PC-9 (cell line): ENCODE measurements around the gene CCR4. TPM values are rescaled to one million over a fixed set of nuclear protein-coding genes. Genes with fewer than 3 reads are reported as not detected.

Source experiments
- BruUV-seq: library from RNA; stranded (reverse); fragments of 400-500 nt; replicated peaks from 2 replicates; lab custom pipeline; 2021; lab: Mats Ljungman, UMichigan
- CTCF ChIA-PET: fragments of 300-600 bp; sonication (Branson Sonifier 250); formaldehyde crosslinking; loops from one replicate; lab custom pipeline; 2022; ENCODE audit warnings: antibody characterized with exemption; lab: Charles Lee
- POLR2A ChIA-PET: fragments of 300-600 bp; sonication (Branson Sonifier 250); formaldehyde crosslinking; loops from one replicate; lab custom pipeline; 2022; ENCODE audit warnings: antibody characterized with exemption; ENCODE audit not compliant: unreplicated experiment; lab: Charles Lee
- DNase-seq, 2 experiments: peaks; one replicate each; pipeline versions ENCODE4 v3.0.0 to v3.0.0-alpha.2; 2015 to 2022; ENCODE audit warnings: mixed read lengths in 1 of 2
- H2AFZ ChIP-seq: fragments of 200-600 bp; sonication (generic); 2 replicates; pipeline ENCODE4 v1.8.1; 2017; ENCODE audit warnings: antibody characterized with exemption
- H3F3A ChIP-seq: fragments of 200-600 bp; sonication (generic); 2 replicates; pipeline ENCODE4 v1.8.1; 2017; ENCODE audit warnings: antibody characterized with exemption, mild to moderate bottlenecking, low read depth; ENCODE audit not compliant: insufficient read depth
- H3K27ac ChIP-seq: fragments of 200-600 bp; sonication (generic); 2 replicates; pipeline ENCODE4 v1.6.1; 2016; ENCODE audit warnings: mixed run types
- H3K27me3 ChIP-seq: fragments of 200-600 bp; sonication (generic); 2 replicates; pipeline ENCODE4 v1.6.1; 2016; ENCODE audit warnings: low read depth, mixed run types; ENCODE audit not compliant: insufficient read depth
- H3K36me3 ChIP-seq: fragments of 200-600 bp; sonication (generic); 2 replicates; pipeline ENCODE4 v1.6.1; 2016; ENCODE audit warnings: low read depth, mixed run types
- H3K4me1 ChIP-seq: fragments of 200-600 bp; sonication (generic); replicated peaks from 2 replicates; pipeline ENCODE4 v1.6.1; 2016; ENCODE audit warnings: mixed run types; ENCODE audit not compliant: insufficient read depth
- H3K4me2 ChIP-seq: fragments of 200-600 bp; sonication (generic); 2 replicates; pipeline ENCODE4 v1.6.1; 2017; ENCODE audit warnings: mixed run types
- H3K4me3 ChIP-seq: fragments of 200-600 bp; sonication (generic); 2 replicates; pipeline ENCODE4 v1.6.1; 2016; ENCODE audit warnings: mixed run types
- H3K79me2 ChIP-seq: fragments of 200-600 bp; sonication (generic); 2 replicates; pipeline ENCODE4 v1.6.1; 2017; ENCODE audit warnings: low read depth, mixed run types
- H3K9me2 ChIP-seq: fragments of 200-600 bp; sonication (generic); 2 replicates; pipeline ENCODE4 v1.8.1; 2017; ENCODE audit warnings: mild to moderate bottlenecking; ENCODE audit not compliant: insufficient read depth
- H3K9me3 ChIP-seq: fragments of 200-600 bp; sonication (generic); 2 replicates; pipeline ENCODE4 v1.8.1; 2016; ENCODE audit warnings: low read depth; ENCODE audit not compliant: insufficient read depth
- H4K20me1 ChIP-seq: fragments of 200-600 bp; sonication (generic); 2 replicates; pipeline ENCODE4 v1.8.1; 2017; ENCODE audit not compliant: insufficient read depth
- EZH2 ChIP-seq: fragments of 200-600 bp; sonication (generic); IDR thresholded peaks from 2 replicates; pipeline ENCODE4 v1.8.0; 2017; ENCODE audit warnings: antibody characterized with exemption, low read depth
- intact Hi-C: fragments of 100-400 bp; cut with micrococcal nuclease; formaldehyde crosslinking; loops from one replicate; pipeline ENCODE4 v1.10.0; 2022; ENCODE audit not compliant: unreplicated experiment
- total RNA-seq: library from RNA; stranded (reverse); gene quantifications from 2 replicates; pipeline ENCODE4 v1.2.3, GENCODE V29; 2021
- TF ChIP-seq, protein P1 (sequence below): fragments of 200-600 bp; sonication (generic); conservative IDR thresholded peaks from 2 replicates; pipeline ENCODE4 v1.6.1; 2017; ENCODE audit warnings: mixed run types, antibody characterized with exemption, mild to moderate bottlenecking, moderate library complexity

CCR4 gene
- total RNA-seq, 1 experiment from 2014 or later, result not detected

DNA sequence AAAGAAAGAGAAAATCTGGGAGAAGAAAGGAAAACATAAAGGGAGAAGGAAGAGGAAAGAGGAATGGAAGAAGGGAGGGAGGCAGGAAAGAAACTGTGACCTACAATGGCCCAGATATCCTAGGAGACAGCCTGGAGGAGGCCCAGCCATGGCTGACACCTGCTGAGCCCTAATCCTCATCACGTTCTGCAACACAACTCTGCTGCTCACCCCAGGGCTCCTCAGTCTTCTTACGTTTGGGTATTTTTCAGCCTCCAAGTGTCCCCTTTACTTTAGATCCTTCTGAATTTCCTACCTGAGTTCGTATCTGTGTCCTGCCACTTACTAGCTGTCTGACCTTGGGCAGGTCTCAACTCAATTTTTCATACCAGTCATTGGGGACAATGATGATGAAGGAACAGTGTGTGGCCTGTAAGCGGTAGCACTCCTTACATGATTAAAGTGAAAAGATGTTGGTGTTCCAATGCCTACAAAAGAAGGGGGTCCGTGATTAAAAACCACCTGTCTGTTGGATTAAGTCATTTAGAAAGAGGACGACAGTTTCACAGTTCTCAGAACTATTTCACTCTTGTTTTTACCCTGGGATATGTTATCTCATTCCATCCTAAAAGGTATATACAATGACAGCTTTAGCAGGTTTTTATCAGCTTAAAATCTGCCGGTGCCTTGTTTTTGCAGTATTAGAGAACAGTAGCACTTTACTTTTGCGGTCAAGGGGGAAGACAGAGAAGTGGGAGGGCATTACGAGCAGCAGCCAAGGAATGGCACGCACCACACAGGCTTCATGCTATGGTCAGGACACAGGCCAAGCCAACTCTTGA, 47.4 kb downstream of the CCR4 start:
- no peaks in the 10 kb centered on the region for H3K27me3 ChIP-seq
- no peaks in the 10 kb centered on the region for H3F3A ChIP-seq
- ChIA-PET POLR2A (no interaction called here), CTCF (no interaction called here)
- intact Hi-C loops, result no loop called here
- no peak overlapping the region for H3K4me3 ChIP-seq
- H3K4me2 ChIP-seq, result no peak overlapping the region
- no peaks in the 10 kb centered on the region for H3K79me2 ChIP-seq
- BruUV-seq, result no TSS peak
- no peaks in the 10 kb centered on the region for H3K9me3 ChIP-seq
- no peaks in the 10 kb centered on the region for H4K20me1 ChIP-seq
- H3K4me1 ChIP-seq, result no peaks in the 10 kb centered on the region
- no peak overlapping the region for H2AFZ ChIP-seq
- H3K27ac ChIP-seq, result no peak overlapping the region
- no peaks in the 10 kb centered on the region for H3K9me2 ChIP-seq
- DNase-seq, result no peak
- no peak for TF ChIP-seq EZH2
- TF ChIP-seq, protein P1, sequence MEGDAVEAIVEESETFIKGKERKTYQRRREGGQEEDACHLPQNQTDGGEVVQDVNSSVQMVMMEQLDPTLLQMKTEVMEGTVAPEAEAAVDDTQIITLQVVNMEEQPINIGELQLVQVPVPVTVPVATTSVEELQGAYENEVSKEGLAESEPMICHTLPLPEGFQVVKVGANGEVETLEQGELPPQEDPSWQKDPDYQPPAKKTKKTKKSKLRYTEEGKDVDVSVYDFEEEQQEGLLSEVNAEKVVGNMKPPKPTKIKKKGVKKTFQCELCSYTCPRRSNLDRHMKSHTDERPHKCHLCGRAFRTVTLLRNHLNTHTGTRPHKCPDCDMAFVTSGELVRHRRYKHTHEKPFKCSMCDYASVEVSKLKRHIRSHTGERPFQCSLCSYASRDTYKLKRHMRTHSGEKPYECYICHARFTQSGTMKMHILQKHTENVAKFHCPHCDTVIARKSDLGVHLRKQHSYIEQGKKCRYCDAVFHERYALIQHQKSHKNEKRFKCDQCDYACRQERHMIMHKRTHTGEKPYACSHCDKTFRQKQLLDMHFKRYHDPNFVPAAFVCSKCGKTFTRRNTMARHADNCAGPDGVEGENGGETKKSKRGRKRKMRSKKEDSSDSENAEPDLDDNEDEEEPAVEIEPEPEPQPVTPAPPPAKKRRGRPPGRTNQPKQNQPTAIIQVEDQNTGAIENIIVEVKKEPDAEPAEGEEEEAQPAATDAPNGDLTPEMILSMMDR, result no peak
- H3K36me3 ChIP-seq, result no peaks in the 10 kb centered on the region

DNA sequence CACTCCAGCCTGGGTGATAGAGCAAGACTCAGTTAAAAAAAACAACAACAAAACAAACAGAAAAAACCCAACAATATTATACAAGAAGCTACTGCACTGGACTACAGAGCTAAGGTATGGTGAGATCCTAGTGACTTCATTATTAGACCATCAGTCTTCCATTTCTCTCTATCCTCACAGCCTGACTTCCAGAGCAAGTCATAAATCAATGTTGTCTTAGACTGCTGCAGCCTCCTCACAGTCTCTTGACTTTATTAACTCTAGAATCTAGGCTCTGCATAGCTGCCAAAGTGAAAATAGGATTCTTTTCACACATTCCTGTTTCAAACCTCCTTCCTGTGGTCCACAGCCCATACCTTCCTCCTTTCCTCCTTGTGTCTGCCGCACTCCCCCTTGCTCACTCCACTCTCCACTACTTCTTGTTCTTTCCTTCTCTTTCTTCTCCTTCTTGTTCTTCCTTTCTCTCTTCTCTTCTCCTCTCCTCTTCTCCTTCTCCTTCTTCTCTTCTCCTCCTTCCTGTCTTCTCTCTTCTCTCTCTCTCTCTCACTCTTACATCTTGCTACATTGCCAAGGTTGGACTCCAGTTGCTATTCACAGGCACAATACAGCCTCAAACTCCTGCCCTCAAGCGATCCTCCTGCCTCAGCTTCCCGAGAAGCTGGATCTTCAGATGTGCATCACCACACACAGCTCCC, 49.4 kb downstream of the CCR4 start:
- H3K27me3 ChIP-seq, result no peaks in the 10 kb centered on the region
- POLR2A ChIA-PET, result interaction anchor here (0.7 kb wide), 1 partner anchor 19 kb away, joined by 3 read pairs; no protein-coding TSS in a partner anchor
- no peak overlapping the region for H2AFZ ChIP-seq
- H4K20me1 ChIP-seq, result no peaks in the 10 kb centered on the region
- no peak overlapping the region for H3K4me3 ChIP-seq
- H3K9me3 ChIP-seq, result no peaks in the 10 kb centered on the region
- no peaks in the 10 kb centered on the region for H3K4me1 ChIP-seq
- CTCF ChIA-PET, result no interaction called here
- BruUV-seq, result no TSS peak
- no peaks in the 10 kb centered on the region for H3K79me2 ChIP-seq
- H3K9me2 ChIP-seq, result no peaks in the 10 kb centered on the region
- H3K4me2 ChIP-seq, result no peak overlapping the region
- TF ChIP-seq, protein P1, result no peak
- no peak for TF ChIP-seq EZH2
- intact Hi-C loops, result no loop called here
- no peaks in the 10 kb centered on the region for H3K36me3 ChIP-seq
- no peaks in the 10 kb centered on the region for H3F3A ChIP-seq
- H3K27ac ChIP-seq, result no peak overlapping the region
- DNase-seq, result no peak

DNA sequence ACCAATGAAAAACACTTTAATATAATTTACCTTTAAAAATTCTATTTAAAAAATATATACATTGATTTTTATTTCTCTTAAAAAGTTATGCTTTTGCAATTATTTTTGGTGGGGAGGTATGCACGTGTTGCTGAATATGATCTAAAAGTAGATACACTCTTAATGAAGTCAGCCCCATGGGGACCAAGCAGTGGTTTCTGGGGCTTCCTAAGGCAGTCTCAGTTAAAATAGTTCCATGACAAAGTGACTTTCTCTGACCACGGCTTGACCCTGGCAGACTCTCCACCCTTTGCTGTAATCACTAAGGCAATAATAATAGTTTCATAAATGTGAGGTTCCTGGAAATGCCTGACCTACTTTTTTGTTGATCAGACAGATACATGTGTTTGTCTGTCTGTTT, 50.4 kb downstream of the CCR4 start:
- ChIA-PET POLR2A (no interaction called here), CTCF (no interaction called here)
- H3K9me2 ChIP-seq, result no peaks in the 10 kb centered on the region
- no peak for DNase-seq
- no peaks in the 10 kb centered on the region for H3K36me3 ChIP-seq
- no peak for TF ChIP-seq EZH2
- TF ChIP-seq, protein P1, result no peak
- no peak overlapping the region for H3K27ac ChIP-seq
- no peak overlapping the region for H3K4me2 ChIP-seq
- no peaks in the 10 kb centered on the region for H3F3A ChIP-seq
- H2AFZ ChIP-seq, result no peak overlapping the region
- no peaks in the 10 kb centered on the region for H3K27me3 ChIP-seq
- H3K4me1 ChIP-seq, result no peaks in the 10 kb centered on the region
- no TSS peak for BruUV-seq
- no peak overlapping the region for H3K4me3 ChIP-seq
- no peaks in the 10 kb centered on the region for H3K79me2 ChIP-seq
- no peaks in the 10 kb centered on the region for H4K20me1 ChIP-seq
- no peaks in the 10 kb centered on the region for H3K9me3 ChIP-seq
- intact Hi-C loops, result no loop called here
